ENCODE results near the gene CDC25C. TPM values are rescaled to one million over a fixed set of nuclear protein-coding genes. Genes with fewer than 3 reads are reported as not detected.

The CDC25C gene
- polyA plus RNA-seq, 10 donors, result 2.6 to 5.5 (median 4.0) TPM

Other genes starting within 250 kb of the CDC25C start
- not detected for gene WNT8A, start 247.8 kb downstream of the CDC25C start, polyA plus RNA-seq (ENCODE audit: insufficient read length in 10 of 10)
- 1 to 10 TPM in 5 of 10 donors, under 1 TPM in 5; 0.44 to 1.5 (median 1.1) TPM for gene NME5, start 192.4 kb downstream of the CDC25C start, polyA plus RNA-seq (ENCODE audit: insufficient read length in 10 of 10)
- 10 to 100 TPM; 32.9 to 77.1 (median 52.1) TPM for gene BRD8, start 153.2 kb downstream of the CDC25C start, polyA plus RNA-seq (ENCODE audit: insufficient read length in 10 of 10)
- gene KIF20A, start 152.7 kb downstream of the CDC25C start, polyA plus RNA-seq (ENCODE audit: insufficient read length in 10 of 10), result 10 to 100 TPM; 13.8 to 34.5 (median 22.2) TPM
- 10 to 100 TPM; 28.0 to 42.3 (median 36.8) TPM for gene CDC23, start 118.5 kb downstream of the CDC25C start, polyA plus RNA-seq (ENCODE audit: insufficient read length in 10 of 10)
- gene GFRA3, start 57.2 kb downstream of the CDC25C start, polyA plus RNA-seq (ENCODE audit: insufficient read length in 10 of 10), result 10 to 100 TPM in 1 of 10 donors, 1 to 10 TPM in 9; 3.7 to 13.7 (median 5.5) TPM
- gene FAM53C, start 6.5 kb upstream of the CDC25C start, polyA plus RNA-seq (ENCODE audit: insufficient read length in 10 of 10), result 10 to 100 TPM; 30.0 to 41.0 (median 35.3) TPM
- 10 to 100 TPM; 50.2 to 67.6 (median 54.0) TPM for gene KDM3B, start 20.9 kb upstream of the CDC25C start, polyA plus RNA-seq (ENCODE audit: insufficient read length in 10 of 10)
- gene REEP2, start 107.3 kb upstream of the CDC25C start, polyA plus RNA-seq (ENCODE audit: insufficient read length in 10 of 10), result 10 to 100 TPM in 9 of 10 donors, 1 to 10 TPM in 1; 9.4 to 28.3 (median 16.7) TPM
- gene EGR1, start 133.7 kb upstream of the CDC25C start, polyA plus RNA-seq (ENCODE audit: insufficient read length in 10 of 10), result 1,000 to 10,000 TPM in 1 of 10 donors, 100 to 1,000 TPM in 8, 10 to 100 TPM in 1; 52.7 to 1,010 (median 186) TPM
- gene ETF1, start 211.4 kb upstream of the CDC25C start, polyA plus RNA-seq (ENCODE audit: insufficient read length in 10 of 10), result 10 to 100 TPM; 39.6 to 62.8 (median 48.8) TPM
- 100 to 1,000 TPM; 137 to 186 (median 154) TPM for gene HSPA9, start 243.6 kb upstream of the CDC25C start, polyA plus RNA-seq (ENCODE audit: insufficient read length in 10 of 10)

All from muscle of back (tissue), 10 donors.